Keratinocyte (primary cell): ENCODE data around the gene RAB3A.
A peak's percentile ranks its signal among the peaks of the same experiment; 100 is the strongest.

Source experiments
- EZH2 ChIP-seq: IDR thresholded peaks from one replicate; pipeline ENCODE4 v1.6.1; 2012; ENCODE audit warnings: inconsistent platforms, mild to moderate bottlenecking, low read length, moderate library complexity
- TF ChIP-seq, protein P1 (sequence below), 3 experiments: IDR thresholded peaks in 1 of 3; conservative IDR thresholded peaks in 1 of 3; optimal IDR thresholded peaks in 1 of 3; 2 replicates in 2 of 3; 3 replicates in 1 of 3; pipeline versions ENCODE3 to v1.5.1; 2011; ENCODE audit warnings: low read length in 3 of 3, mild to moderate bottlenecking in 3 of 3, moderate library complexity in 2 of 3, control low read depth in 1 of 3, inconsistent platforms in 1 of 3; ENCODE audit not compliant: insufficient read depth in 2 of 3; ENCODE audit errors: extremely low read depth in 1 of 3

DNA sequence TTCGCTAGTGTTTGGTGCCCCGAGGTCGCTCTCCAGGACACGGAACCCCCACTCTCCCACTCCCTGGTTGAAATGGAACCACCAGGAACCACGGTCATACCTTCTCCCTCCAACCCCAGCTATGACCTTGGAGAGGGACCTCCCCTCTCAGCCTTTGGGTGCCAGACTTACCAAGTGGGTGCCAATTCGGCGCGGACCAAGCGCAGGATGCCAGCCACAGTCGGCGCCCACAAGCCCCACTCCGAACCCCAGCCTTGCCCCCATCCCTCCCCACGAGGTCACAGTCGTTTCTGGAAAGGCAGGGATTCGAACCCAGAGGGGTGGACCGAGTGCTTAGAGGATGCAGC lies 21.5 kb upstream of the RAB3A start:
- TF ChIP-seq, protein P1, sequence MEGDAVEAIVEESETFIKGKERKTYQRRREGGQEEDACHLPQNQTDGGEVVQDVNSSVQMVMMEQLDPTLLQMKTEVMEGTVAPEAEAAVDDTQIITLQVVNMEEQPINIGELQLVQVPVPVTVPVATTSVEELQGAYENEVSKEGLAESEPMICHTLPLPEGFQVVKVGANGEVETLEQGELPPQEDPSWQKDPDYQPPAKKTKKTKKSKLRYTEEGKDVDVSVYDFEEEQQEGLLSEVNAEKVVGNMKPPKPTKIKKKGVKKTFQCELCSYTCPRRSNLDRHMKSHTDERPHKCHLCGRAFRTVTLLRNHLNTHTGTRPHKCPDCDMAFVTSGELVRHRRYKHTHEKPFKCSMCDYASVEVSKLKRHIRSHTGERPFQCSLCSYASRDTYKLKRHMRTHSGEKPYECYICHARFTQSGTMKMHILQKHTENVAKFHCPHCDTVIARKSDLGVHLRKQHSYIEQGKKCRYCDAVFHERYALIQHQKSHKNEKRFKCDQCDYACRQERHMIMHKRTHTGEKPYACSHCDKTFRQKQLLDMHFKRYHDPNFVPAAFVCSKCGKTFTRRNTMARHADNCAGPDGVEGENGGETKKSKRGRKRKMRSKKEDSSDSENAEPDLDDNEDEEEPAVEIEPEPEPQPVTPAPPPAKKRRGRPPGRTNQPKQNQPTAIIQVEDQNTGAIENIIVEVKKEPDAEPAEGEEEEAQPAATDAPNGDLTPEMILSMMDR (optimal IDR thresholded peaks at IDR 0.05 in 1 of 3, IDR thresholded peaks at IDR 0.05 in 1 of 3, conservative IDR thresholded peaks at IDR 0.05 in 1 of 3; ENCODE audit: extremely low read depth in 1 of 3, insufficient read depth in 2 of 3, low read length in 3 of 3), result no peak
- peak; percentile 70 for TF ChIP-seq EZH2
